GM18907 (cell line): ENCODE measurements around the gene DHDDS.

Experiments
- ATAC-seq: cut with Tn5 transposase; IDR thresholded peaks from one replicate; pipeline ENCODE4 v1.9.1; 2021; ENCODE audit warnings: mild to moderate bottlenecking, moderate library complexity; ENCODE audit not compliant: unreplicated experiment

The DHDDS gene

DNA sequence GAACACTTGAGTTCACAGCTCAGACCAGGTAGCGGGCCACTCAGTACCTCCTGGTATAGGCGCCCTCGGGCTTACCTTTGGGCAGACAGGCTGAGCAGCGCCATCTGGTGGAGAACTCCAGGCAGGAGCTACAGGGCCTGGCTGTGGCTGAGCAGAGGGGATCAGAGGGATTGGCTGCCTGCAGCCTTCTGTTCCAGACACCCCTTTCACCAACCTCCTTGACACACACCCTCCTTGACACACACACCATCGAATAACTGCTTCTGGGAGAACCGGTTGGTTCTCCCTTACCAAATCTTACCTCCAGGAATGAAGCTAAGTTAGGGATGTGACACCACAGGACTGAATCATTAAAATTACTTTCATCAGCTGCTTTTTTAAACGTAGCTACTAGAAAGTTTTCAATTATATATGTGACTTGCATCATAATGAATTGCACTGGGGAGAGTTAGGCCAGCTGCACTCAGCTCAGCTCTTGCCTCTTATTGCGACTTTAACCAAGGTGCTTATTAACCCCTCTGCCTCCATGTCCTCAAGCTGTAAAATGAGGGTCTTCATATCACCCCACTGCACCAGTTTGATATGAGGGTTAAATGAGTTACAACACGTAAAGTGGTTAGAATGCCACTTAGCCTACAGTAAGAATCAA is 14.9 kb upstream of the DHDDS start:
- no peak for ATAC-seq

DNA sequence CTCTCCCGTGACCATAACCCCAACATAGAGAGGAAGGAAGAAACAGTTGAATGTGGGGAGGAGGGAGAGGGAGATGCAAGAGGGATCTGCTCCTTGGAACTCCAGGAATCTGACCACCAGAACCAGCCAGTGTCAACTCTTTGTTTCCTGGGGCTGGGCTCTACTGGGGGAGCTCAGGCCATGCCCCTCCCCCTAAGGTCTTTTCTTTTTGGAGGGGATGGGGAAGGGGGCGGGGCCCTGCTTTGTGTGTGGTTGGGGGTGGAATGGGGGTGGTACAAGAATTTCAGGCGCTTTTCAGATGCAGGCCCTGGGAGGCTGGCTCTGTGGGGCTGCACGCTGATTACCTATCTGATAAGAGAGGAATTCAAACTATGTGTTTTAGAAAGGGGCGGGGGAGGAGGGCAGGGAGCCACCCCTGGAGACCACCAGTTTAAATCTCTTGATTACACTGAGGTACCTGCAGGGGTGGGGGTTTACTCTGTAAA is 13.2 kb upstream of the DHDDS start:
- no peak for ATAC-seq

DNA sequence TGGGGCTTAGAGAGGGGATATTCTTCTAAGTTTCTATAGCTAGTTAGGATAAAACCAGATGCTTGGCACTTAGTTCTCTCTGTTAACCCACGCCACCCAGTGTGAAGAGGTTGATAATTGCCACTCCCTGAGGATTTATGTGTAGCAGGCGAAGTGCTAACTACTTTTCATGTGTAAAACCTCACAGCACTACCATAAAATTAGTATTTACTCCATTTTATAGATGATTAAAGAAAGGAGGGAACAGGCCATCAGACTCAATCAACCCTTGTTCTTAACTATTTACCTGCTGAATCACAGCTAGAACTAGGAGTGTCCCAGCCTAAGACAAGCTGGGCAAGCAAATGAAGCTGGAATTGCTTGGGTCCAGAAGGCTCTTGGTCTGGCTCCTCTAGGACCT is 12.6 kb upstream of the DHDDS start:
- ATAC-seq: no peak

DNA sequence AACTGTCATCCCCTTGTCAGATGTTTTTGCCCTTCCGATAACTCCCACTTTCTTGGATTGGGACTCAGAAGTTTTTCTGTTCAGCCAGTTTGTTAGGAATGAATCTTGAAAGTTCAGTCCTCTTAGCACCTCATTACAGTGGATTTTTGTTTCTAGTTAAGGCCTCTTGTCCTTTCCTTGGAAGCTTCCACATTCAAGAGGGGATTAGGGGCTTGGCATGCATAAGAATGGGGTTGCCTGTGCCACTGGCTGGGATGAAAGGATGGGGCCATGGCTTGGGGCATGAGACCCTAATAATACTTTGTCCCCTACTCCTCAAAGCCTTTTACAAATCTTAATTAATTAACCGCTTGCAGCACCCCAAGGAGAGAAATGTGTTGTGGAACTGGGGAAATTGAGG is 2.4 kb upstream of the DHDDS start:
- no peak for ATAC-seq

DNA sequence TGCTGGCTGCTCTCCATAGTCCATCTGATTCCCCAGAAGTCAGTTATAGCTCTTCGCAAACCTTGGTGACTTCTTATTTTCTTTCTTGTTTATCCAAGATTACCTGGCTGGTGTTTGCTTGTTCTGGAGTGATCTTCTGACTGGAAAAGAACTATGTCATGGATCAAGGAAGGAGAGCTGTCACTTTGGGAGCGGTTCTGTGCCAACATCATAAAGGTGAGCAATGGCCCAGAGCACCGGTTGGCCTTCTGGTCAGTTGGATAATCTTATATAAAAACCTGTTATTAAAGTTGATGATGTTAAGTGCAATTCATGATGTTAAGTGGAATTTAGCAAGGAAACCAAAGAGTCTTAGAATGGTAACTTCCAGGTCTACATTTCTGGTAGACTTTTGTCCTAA is 672 bp downstream of the DHDDS start:
- ATAC-seq: no peak

DNA sequence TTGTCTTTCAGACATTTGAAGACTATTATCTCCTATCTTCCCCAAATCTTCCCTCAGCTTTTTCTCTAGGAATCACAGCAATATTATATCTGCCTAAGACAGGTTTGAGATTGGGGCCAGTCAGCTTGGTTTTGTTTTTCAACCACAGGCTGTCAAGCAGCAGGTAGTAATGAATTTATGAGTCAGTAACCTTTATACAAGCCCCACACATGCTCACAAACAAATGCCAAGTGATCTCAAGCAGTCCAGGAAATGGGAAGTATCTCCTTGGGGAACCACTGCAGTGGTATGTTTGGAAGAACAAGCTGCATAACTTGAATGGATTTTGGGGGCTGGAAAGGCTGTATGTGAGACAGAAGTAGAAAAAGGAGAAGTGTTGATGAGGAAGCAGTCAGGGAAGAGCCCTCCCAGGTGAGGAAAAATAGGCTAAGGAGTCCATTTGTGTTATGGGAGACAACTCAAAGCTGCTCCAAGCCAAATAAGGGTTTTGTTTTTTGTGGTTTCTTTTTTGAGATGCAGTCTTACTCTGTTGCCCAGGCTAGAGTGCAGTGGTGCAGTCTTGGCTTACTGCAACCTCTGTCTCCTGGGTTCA is 2.1 kb downstream of the DHDDS start:
- ATAC-seq: no peak

DNA sequence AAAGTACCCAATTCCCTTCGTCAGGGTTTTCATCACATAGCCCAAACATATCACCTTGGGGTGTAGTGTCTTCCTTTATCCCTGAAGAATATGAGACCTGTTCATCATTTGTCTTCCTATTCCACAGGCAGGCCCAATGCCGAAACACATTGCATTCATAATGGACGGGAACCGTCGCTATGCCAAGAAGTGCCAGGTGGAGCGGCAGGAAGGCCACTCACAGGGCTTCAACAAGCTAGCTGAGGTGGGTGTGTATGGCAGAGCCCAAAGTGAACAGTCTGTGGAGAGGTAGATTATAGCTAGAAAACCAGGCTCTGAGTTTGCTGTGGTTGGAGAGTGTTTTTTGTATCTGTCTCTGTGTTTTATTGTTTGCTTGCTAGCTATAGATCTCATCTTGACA is 5.9 kb downstream of the DHDDS start:
- ATAC-seq: no peak

DNA sequence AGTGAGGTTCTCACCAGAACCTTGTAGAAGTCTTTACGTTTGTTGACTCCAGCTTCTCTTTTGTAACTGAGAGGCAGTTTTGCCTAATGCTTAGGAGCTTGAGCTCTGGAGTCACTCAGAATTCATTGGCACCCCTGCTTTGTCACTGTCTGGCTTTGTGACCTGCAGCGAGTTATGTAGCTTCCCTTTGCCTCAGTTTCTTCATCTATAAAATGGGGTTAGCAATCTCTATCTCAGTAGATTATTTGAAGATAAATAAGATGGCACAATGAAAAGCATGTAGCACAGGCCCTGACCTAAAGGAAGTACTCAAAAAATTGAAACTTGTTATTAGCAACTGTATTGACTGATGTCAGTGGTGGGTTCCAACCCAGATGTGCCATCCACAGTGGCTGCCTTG is 8.1 kb downstream of the DHDDS start:
- ATAC-seq: no peak

DNA sequence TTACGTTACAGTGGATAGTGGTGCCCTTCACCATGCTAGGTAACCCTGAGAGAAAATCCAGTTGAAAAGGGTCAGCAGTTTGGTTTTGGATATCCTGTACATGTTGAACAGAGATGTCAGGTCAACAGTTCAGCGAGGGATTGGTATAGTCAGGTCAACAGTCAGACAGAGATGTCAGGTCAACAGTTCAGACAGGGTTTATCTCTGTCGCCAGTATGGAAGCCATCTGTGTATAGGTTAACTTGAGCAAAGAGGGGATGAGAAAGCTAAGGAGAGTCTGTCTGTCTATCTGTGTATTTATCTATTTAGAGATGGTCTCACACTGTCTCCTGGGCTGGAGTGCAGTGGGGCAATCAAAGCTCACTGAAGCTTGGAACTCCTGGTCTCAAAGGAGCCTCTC is 17.7 kb downstream of the DHDDS start:
- no peak for ATAC-seq

DNA sequence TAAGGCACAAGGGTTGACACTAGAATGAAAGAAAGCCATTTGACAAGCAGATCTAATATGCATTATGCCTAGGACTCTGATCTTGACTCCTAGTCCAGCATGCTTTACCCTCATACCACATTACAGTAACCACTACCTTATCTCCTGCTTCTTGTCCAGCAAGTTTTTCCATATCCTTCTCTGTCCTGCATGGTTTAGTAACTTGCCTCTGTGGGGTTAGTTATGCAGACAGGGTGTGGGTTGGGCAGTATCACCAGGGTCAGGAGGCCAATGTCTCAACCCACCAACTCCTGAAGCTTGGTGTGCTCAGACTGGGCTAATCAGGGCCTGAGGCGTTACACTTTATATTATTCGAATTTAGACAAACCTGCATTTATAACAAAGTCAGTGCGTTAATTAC is 18.8 kb downstream of the DHDDS start:
- ATAC-seq: no peak

DNA sequence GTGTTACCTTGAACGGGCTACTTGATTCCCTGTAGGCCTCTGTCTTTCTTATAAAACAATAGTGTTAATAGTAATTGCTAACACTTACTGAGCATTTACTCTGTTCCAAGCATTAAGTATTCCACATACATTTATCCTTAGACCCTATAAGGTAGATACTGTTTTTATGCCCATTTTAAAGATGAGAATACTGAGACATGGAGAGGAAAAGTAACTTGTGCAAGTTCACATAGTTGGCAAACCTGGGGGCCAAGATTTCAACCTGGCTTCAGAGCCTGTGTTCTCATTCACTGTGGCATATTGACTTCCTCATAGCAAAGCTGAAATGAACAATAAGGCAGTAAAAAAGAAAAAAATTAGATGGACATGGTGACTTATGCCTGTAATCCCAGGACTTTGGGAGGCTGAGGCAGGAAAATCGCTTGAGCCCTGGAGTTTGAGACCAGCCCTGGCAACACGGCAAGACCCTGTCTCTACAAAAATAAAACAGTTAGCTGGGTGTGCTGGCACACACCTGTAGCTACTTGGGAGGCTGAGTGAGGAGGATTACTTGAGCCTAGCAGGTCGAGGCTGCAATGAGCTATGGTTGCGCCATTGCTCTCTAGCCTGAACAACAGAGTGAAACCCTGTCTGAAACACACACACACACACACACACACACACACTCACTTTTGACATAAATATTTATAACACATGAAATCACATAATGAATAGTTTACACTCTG is 20.5 kb downstream of the DHDDS start:
- no peak for ATAC-seq

DNA sequence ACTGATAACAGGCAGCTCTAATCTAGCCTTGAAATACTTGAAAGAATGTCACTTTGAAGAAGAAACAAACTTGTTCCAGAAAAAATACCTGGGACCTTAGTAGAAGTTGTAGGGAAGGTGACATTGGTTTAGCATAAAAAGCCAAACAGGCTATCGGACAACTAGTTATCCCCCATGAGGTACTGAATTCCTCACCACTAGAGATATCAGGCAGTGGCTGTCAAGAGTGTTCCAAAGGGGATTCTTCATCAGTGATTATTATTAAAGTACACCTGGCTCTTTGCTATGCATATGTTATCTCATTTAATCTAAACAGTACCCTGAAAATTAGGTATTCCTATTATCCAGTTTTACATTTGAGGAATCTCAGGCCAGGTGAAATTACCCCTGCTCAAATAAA is 27.0 kb downstream of the DHDDS start:
- no peak for ATAC-seq

DNA sequence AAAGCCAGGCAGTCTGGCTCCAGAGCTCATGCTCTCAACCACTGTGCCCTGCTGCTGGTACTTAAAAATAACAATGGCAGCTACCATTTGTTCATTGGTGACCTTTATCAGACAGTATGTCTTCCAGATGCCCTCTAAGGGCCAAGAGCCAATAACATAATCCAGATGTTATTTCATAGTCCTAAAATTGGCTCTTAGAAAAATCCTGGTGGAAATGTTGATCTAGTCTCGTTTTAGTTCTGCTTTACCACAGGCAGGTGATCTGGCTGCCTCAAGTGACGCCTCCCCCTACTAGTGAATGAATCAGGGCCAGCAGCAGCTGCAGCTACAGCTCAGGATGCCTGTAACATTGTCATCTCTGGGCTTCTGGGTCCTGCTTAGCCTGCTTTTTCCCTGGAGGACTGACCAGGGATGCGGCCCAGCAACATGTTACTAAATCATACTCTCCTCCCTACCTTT is 27.5 kb downstream of the DHDDS start:
- no peak for ATAC-seq

DNA sequence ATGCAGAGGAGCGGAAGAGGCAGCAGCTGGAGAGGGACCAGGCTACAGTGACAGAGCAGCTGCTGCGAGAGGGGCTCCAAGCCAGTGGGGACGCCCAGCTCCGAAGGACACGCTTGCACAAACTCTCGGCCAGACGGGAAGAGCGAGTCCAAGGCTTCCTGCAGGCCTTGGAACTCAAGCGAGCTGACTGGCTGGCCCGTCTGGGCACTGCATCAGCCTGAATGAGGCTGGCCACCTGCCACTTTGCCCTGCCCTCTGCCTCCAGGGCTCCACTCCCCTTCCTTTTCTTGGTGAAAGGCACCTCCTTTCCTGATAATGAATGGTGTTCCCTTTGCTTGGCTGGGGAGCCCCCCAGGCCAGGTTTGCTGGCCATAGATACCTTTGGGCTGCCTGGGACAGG is 36.8 kb downstream of the DHDDS start:
- ATAC-seq: no peak

DNA sequence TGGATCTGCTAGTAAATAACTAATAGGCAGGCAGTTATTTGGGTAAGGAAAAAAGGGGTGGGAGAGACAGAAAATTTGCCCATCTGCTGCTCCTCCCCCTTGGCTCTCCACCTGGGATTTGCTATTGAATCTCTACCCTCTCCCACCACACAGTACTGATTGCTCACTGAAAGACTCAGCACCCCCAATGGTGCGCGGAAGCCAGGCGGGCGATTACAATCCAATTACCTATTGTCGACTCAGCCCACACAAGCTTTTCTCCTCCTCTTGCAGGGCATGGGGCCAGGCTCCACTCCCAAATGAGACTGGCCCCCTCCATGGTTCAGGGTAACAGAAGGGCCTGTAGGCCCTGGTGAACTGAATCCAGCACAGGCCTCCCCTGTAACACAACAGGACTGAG is 37.4 kb downstream of the DHDDS start:
- no peak for ATAC-seq

DNA sequence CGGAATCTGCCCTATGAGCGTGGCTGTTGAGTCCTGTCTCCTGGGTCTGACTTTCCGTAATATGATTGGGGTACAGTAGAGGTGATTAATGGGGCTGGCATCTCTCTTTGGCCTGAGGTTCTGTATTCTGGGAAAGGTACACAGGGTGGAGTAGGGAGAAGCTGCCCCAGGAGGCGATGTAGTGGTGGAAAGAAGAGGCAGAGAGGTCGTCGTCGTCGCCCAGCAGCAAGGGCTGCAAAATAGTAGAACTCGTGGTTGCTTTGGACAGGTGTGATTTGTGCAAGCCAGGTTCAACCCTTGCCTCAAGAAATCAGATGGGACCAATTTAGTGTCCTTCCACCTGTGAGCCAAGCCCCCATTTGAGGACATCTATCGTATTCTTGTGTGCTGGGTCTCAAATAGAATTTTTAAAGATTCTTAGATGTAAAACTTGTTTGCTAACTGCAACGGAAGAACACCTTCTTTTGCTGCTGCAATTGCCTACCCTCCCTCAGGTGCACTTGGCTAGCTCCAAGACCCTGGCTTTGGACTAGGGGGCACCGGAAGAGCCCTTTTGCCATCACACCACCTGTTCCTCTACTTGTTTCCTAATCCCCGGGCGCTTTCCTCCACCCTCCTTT is 38.9 kb downstream of the DHDDS start:
- ATAC-seq: no peak

DNA sequence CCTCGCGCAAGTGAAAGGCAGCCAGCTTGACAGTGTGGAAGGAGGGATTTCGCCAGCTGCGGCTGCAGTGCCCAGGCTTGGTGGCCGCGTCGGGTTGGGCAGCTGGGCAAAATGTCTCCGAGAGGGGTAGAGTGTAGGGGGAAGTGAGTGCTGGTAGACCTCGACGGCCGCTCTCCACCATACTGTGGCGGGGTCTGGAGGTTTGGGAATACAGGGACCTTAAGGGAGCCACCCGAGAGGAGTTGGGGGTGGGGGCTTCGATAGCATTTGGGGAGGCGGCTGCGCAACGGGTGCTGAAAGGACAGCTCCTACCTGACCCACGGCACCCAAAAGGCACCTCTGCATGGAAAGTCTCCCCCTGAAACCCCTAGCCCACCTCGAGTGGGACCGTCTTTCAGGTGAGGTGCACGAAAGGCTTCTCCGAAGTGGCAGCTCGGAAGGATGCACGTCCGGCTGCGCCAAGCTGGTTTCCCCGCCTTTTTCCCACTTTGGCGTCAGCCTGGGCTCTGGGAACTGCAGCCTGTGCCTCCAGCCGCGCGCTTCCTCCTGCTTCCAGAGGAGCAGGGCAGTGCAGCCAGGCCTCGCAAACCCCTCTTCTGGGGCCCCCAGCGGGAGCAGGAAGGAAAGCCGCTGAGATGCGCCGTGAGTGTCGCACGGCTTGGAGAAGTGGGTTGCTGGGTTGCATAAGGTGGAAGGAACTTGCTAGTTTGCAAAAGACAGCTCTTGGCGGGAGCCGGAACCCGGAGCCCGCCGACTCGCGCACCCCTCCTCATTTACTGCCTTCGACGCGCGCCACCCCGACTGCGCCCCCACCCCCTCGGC is 39.6 kb downstream of the DHDDS start:
- peak; percentile 12 for ATAC-seq

DNA sequence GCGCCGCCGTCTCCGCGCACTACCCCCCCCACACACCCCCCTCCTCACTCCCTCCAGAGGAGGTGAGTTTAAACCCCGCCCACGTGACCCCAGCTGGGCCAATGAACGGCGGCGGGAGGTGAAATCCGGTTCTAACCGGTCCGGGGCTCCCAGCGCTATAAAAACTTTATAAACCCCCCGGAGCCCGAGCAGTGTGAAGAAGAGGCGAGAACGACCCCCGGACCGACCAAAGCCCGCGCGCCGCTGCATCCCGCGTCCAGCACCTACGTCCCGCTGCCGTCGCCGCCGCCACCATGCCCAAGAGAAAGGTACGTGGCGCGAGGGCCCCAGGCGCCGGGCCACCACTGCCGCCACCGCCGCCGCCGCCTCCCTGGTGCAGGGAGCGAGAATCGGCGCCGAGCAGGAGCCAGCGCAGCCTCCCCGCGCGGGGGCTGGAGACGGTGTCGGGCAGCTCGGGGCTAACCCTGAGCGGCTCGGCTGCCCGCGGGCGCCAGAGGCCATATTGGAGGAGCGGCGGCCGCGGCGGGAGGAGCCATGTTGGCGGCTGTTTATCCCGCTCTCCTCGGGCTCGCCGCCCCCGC is 40.3 kb downstream of the DHDDS start, which contains the start of gene HMGN2:
HMGN2 (plus strand) TSS at position 121 of the 581 bp plus-strand sequence; CDS start at position 294, 173 bp downstream.
- ATAC-seq: peak; percentile 56

DNA sequence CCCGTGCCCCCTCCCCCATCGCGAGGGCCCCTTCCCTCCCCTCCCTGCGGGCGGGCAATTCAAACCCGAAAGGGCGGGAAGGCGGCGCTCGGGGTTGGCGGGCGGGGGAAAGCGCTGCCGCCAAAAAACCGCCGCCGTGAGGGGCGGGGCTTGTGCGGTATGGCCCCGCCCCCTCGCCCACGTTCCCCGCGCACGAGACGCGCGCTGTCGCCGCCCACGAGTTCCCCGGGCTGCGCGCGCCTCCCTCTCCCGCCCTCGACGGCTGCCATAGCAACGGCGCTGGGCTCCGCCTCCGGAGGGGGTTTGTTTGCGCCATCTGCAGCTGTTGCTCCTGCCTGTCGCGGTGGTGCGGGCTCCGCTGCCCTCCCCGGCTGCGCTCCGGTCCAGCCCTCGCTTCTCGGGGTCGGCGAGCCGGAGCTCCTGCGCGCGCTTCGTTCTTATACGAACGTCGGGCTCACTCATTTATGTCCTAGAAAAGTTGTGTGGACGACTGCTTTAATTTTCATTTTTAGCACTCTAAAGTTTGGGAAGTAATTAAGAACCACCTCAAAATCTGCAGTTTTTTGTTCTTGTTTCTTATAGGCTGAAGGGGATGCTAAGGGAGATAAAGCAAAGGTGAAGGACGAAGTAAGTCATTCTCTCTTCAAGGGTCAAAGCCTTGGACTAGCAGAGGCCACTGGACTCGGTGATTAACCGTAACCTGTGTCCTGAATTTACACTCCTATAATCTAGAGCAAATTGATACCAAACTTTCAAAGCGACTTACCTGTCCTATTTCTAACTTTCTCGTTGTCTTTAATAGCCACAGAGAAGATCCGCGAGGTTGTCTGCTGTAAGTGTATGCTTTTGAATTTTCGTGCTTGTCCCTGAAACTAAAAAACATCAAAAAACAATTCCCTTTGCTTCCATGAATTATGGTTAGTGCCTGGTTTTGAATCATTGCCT is 41.1 kb downstream of the DHDDS start:
- ATAC-seq: peak; percentile 72
